SU-DHL-6 (cell line): Measurements from ENCODE around the gene IL21R.

Experiments
- CTCF ChIP-seq: fragments of 200-600 bp; sonication (generic); IDR thresholded peaks from one replicate; pipeline ENCODE4 v1.5.1; 2017; ENCODE audit warnings: antibody characterized with exemption, mild to moderate bottlenecking, low read length, moderate library complexity; ENCODE audit not compliant: insufficient read depth, poor library complexity, severe bottlenecking
- EZH2phosphoT487 ChIP-seq: fragments of 200-600 bp; sonication (generic), shearing (Covaris generic); conservative IDR thresholded peaks from 2 replicates; pipeline ENCODE4 v1.6.1; 2018; ENCODE audit warnings: mild to moderate bottlenecking, antibody characterized with exemption, low read length, moderate library complexity, mixed read lengths

- TF ChIP-seq CTCF (no peak), EZH2phosphoT487 (no peak)
Measured at GRCh38 chr16:27441998-27442397, 40.0 kb downstream of the IL21R start.
